Endothelial cell of umbilical vein (primary cell): ENCODE measurements around the gene MGAT4B. TPM values are rescaled to one million over a fixed set of nuclear protein-coding genes. Genes with fewer than 3 reads are reported as not detected.
A peak's percentile ranks its signal among the peaks of the same experiment; 100 is the strongest.

Experiments
- BruUV-seq: library from RNA; stranded (reverse); fragments of 400-500 nt; replicated peaks from 2 replicates; lab custom pipeline; 2021; lab: Mats Ljungman, UMichigan
- CTCF ChIA-PET: fragments of 300-600, 350-600 bp; sonication (Branson Sonifier 250); formaldehyde crosslinking; loops from one replicate; lab custom pipeline; 2021; ENCODE audit warnings: antibody characterized with exemption, inconsistent platforms; lab: Charles Lee
- POLR2A ChIA-PET: fragments of 300-600, 350-600 bp; sonication (Branson Sonifier 250); formaldehyde crosslinking; loops from one replicate; lab custom pipeline; 2021; ENCODE audit warnings: antibody characterized with exemption, inconsistent platforms; lab: Charles Lee
- DNase-seq: peaks from one replicate; pipeline ENCODE4 v3.0.0-alpha.2; 2011; ENCODE audit warnings: low read depth, low spot score
- FAIRE-seq: peaks from 2 replicates; lab custom pipeline; 2011; peaks lifted over from hg19 to GRCh38; lab: Jason Lieb, UNC
- H2AFZ ChIP-seq: 2 replicates; pipeline ENCODE4 v1.6.0; 2012; ENCODE audit warnings: low read depth, low read length, control low read depth, inconsistent platforms
- H3K27ac ChIP-seq: 2 replicates; pipeline ENCODE4 v1.5.1; 2011; ENCODE audit warnings: low read depth, mild to moderate bottlenecking, control low read depth, low read length, moderate library complexity; ENCODE audit not compliant: insufficient read depth
- H3K27me3 ChIP-seq, 2 experiments: 2 replicates each; pipeline versions ENCODE4 v1.6.0 to v1.6.1; 2011; ENCODE audit warnings: low read length in 2 of 2, mixed read lengths in 1 of 2; ENCODE audit not compliant: control insufficient read depth in 2 of 2, insufficient read depth in 2 of 2
- H3K36me3 ChIP-seq, 2 experiments: 2 replicates in 1 of 2; 3 replicates in 1 of 2; pipeline ENCODE4 v1.5.1; 2011; ENCODE audit warnings: low read length in 2 of 2, mild to moderate bottlenecking in 1 of 2, moderate library complexity in 1 of 2; ENCODE audit not compliant: control insufficient read depth in 2 of 2, insufficient read depth in 2 of 2; ENCODE audit errors: extremely low read depth in 1 of 2
- H3K4me1 ChIP-seq: 3 replicates; pipeline ENCODE4 v1.5.1; 2011; ENCODE audit warnings: mild to moderate bottlenecking, low read length; ENCODE audit not compliant: control insufficient read depth, insufficient read depth; ENCODE audit errors: extremely low read depth
- H3K4me2 ChIP-seq: 2 replicates; pipeline ENCODE4 v1.6.1; 2011; ENCODE audit warnings: low read length, control low read depth, mixed read lengths; ENCODE audit not compliant: insufficient read depth
- H3K4me3 ChIP-seq, 3 experiments: fragments of 200-600 bp in 1 of 3; sonication (generic), shearing (Covaris generic) in 1 of 3; replicated peaks in 1 of 3; 2 replicates each; pipeline ENCODE4 v1.5.1; 2011 to 2016; ENCODE audit warnings: control low read depth in 3 of 3, low read length in 3 of 3, mild to moderate bottlenecking in 2 of 3, inconsistent platforms in 1 of 3, low read depth in 1 of 3, moderate library complexity in 1 of 3; ENCODE audit not compliant: insufficient read depth in 1 of 3
- H3K79me2 ChIP-seq: 2 replicates; pipeline ENCODE4 v1.6.0; 2012; ENCODE audit warnings: low read length, inconsistent platforms; ENCODE audit not compliant: control insufficient read depth, insufficient read depth
- H3K9ac ChIP-seq: replicated peaks from 2 replicates; pipeline ENCODE3; 2011; ENCODE audit warnings: low read length, control low read depth; ENCODE audit not compliant: insufficient read depth; ENCODE audit errors: extremely low read depth
- H3K9me1 ChIP-seq: replicated peaks from 3 replicates; pipeline ENCODE4 v1.6.0; 2011; ENCODE audit warnings: mild to moderate bottlenecking, low read length; ENCODE audit not compliant: control insufficient read depth, insufficient read depth; ENCODE audit errors: extremely low read depth
- H3K9me3 ChIP-seq: replicated peaks from 2 replicates; pipeline ENCODE4 v1.5.1; 2012; ENCODE audit warnings: low read length, inconsistent platforms; ENCODE audit not compliant: control insufficient read depth, insufficient read depth
- H4K20me1 ChIP-seq: replicated peaks from 2 replicates; pipeline ENCODE3; 2011; ENCODE audit warnings: mild to moderate bottlenecking, low read length; ENCODE audit not compliant: control insufficient read depth, insufficient read depth; ENCODE audit errors: extremely low read depth
- EZH2 ChIP-seq: IDR thresholded peaks from 2 replicates; pipeline ENCODE4 v1.6.1; 2012; ENCODE audit warnings: borderline replicate concordance, low read depth, mild to moderate bottlenecking, moderate library complexity, low read length, inconsistent platforms; ENCODE audit not compliant: severe bottlenecking
- FOS ChIP-seq: IDR thresholded peaks from 2 replicates; pipeline ENCODE4 v1.6.1; 2011; ENCODE audit warnings: mild to moderate bottlenecking, low read length, moderate library complexity, borderline replicate concordance; ENCODE audit not compliant: insufficient read depth
- GATA2 ChIP-seq: IDR thresholded peaks from 2 replicates; pipeline ENCODE4 v1.7.0; 2011; ENCODE audit warnings: low read depth, mild to moderate bottlenecking, moderate library complexity, mixed read lengths, low read length; ENCODE audit not compliant: insufficient read length, insufficient read depth
- JUN ChIP-seq: IDR thresholded peaks from 2 replicates; pipeline ENCODE4 v1.6.1; 2011; ENCODE audit warnings: borderline replicate concordance, low read depth; ENCODE audit not compliant: insufficient read length, insufficient read depth
- MYC ChIP-seq: IDR thresholded peaks from one replicate; pipeline ENCODE4 v1.6.1; 2011; ENCODE audit warnings: mild to moderate bottlenecking, low read depth, low read length
- POLR2A ChIP-seq: IDR thresholded peaks from 2 replicates; pipeline ENCODE4 v1.6.1; 2012; ENCODE audit warnings: low read depth, mild to moderate bottlenecking, control low read depth, low read length
- POLR2AphosphoS5 ChIP-seq: IDR thresholded peaks from 2 replicates; pipeline ENCODE4 v1.6.1; 2012; ENCODE audit warnings: low read depth, mild to moderate bottlenecking, control low read depth, low read length, moderate library complexity; ENCODE audit not compliant: insufficient read depth
- dilution Hi-C: fragments of 300-500 bp; cut with MboI; formaldehyde crosslinking; loops from one replicate; pipeline ENCODE4 v1.15.0; 2019; ENCODE audit warnings: low sequenced_read_pairs; ENCODE audit not compliant: extremely low pct_ligation_motif_present
- intact Hi-C: fragments of 100-400 bp; cut with micrococcal nuclease; formaldehyde crosslinking; loops from one replicate; pipeline ENCODE4 v1.10.0; 2022
- polyA plus RNA-seq, 4 experiments: library from polyadenylated mRNA; depleted of rRNA in 3 of 4; stranded (reverse) in 3 of 4; unstranded in 1 of 4; fragments of >200 nt; gene quantifications; 2 replicates each; pipeline versions ENCODE4 v1.2.1 to v1.2.3, GENCODE V29; 2011 to 2012; ENCODE audit warnings: missing spikeins in 1 of 4
- total RNA-seq: library from RNA; stranded (reverse); gene quantifications from 2 replicates; pipeline ENCODE4 v1.2.3, GENCODE V29; 2021
- TF ChIP-seq, protein P1 (sequence below), 2 donors: IDR thresholded peaks; 1 replicate in 1 of 2; 2 replicates in 1 of 2; pipeline ENCODE4 v1.5.1; 2011; ENCODE audit warnings: low read length in 2 of 2, mild to moderate bottlenecking in 2 of 2, moderate library complexity in 2 of 2, control low read depth in 1 of 2, inconsistent platforms in 1 of 2, low read depth in 1 of 2; ENCODE audit not compliant: insufficient read depth in 1 of 2; ENCODE audit errors: extremely low read depth in 1 of 2
- TF ChIP-seq, protein P2 (sequence below): IDR thresholded peaks from 2 replicates; pipeline ENCODE4 v1.6.1; 2011; ENCODE audit not compliant: insufficient read depth, insufficient read length

MGAT4B gene
- total and polyA plus RNA-seq, 2 donors (not counting 3 experiments of a cell fraction or from before 2014, with no cell fraction given) = 243 TPM

DNA sequence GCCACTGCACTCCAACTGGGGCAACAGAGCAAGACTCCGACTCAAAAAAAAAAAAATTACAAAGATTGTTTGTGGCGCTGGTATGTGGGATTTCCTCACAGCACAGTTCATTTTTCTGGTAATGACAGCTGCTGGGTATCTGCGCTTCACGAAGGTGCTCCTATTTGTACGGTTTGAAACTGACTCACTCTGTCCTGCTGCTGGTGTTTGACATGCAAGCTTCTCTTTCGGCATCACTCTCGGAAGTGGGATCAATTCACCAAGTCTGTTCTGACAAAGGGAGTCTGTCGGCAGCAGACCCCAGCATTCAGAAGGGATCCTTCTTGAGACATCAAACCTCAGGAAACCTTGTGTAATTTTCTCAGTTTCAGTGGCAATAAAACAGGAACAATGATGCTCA is 47.7 kb downstream of the MGAT4B start:
- no peak overlapping the region for H3K27ac ChIP-seq
- H3K4me3 ChIP-seq = no peak overlapping the region
- intact Hi-C loops (no loop called here), dilution Hi-C loops (no loop called here)
- peaks cover 26% of the 10 kb centered on the region for H3K4me1 ChIP-seq
- H3K27me3 ChIP-seq = no peaks in the 10 kb centered on the region
- no peak overlapping the region for H2AFZ ChIP-seq
- POLR2A ChIA-PET = no interaction called here
- CTCF ChIA-PET = interaction anchor here (1.2 kb wide), 1 partner anchor 10 kb away, joined by 3 read pairs; no protein-coding TSS in a partner anchor
- FAIRE-seq = no peak
- no peaks in the 10 kb centered on the region for H3K36me3 ChIP-seq
- H3K9me3 ChIP-seq = no peaks in the 10 kb centered on the region
- H3K4me2 ChIP-seq = no peak overlapping the region
- no peaks in the 10 kb centered on the region for H3K9me1 ChIP-seq
- no peak for DNase-seq
- H4K20me1 ChIP-seq = peaks cover 2% of the 10 kb centered on the region
- peaks cover 59% of the 10 kb centered on the region for H3K79me2 ChIP-seq
- TF ChIP-seq, protein P1, sequence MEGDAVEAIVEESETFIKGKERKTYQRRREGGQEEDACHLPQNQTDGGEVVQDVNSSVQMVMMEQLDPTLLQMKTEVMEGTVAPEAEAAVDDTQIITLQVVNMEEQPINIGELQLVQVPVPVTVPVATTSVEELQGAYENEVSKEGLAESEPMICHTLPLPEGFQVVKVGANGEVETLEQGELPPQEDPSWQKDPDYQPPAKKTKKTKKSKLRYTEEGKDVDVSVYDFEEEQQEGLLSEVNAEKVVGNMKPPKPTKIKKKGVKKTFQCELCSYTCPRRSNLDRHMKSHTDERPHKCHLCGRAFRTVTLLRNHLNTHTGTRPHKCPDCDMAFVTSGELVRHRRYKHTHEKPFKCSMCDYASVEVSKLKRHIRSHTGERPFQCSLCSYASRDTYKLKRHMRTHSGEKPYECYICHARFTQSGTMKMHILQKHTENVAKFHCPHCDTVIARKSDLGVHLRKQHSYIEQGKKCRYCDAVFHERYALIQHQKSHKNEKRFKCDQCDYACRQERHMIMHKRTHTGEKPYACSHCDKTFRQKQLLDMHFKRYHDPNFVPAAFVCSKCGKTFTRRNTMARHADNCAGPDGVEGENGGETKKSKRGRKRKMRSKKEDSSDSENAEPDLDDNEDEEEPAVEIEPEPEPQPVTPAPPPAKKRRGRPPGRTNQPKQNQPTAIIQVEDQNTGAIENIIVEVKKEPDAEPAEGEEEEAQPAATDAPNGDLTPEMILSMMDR (IDR thresholded peaks at IDR 0.05; ENCODE audit: extremely low read depth in 1 of 2, insufficient read depth in 1 of 2, low read depth in 1 of 2, low read length in 2 of 2) = no peak
- TF ChIP-seq POLR2AphosphoS5 = no peak
- no TSS peak for BruUV-seq
- no peak overlapping the region for H3K9ac ChIP-seq

DNA sequence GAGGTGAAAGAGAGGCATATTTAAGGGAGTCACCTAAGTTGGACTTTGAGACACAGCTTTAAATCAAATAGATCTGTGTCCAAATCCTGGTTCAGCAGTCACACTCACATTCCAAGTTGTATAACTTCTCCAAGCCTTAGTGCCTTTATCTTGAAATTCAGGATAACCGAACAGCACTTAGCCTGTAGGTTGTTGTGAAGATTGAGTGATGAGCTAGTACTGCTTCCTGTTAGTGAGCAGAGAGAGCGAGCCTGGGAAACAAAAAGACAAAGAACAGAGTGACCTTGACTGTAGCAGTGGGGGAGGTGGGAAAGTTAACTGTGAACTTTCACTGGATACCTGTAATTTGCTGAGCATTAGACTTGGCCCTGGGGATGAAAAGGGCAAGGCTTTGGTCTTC is 51.6 kb downstream of the MGAT4B start:
- no peak overlapping the region for H3K9ac ChIP-seq
- FAIRE-seq (no peak), DNase-seq (peak; percentile 28)
- no peaks in the 10 kb centered on the region for H3K9me3 ChIP-seq
- CTCF ChIA-PET = interaction anchor here (0.7 to 2.3 kb wide), 4 partner anchors 9 to 47 kb away, joined by 3 to 15 read pairs (median 4); no protein-coding TSS in a partner anchor
- no peaks in the 10 kb centered on the region for H3K9me1 ChIP-seq
- H4K20me1 ChIP-seq = peaks cover 2% of the 10 kb centered on the region
- H3K79me2 ChIP-seq = peaks cover 66% of the 10 kb centered on the region
- BruUV-seq = no TSS peak
- intact Hi-C loops = no loop called here
- H3K4me2 ChIP-seq = no peak overlapping the region
- H3K27ac ChIP-seq = no peak overlapping the region
- POLR2A ChIA-PET = no interaction called here
- dilution Hi-C loops = no loop called here
- no peak overlapping the region for H2AFZ ChIP-seq
- no peaks in the 10 kb centered on the region for H3K27me3 ChIP-seq
- H3K4me3 ChIP-seq = no peak overlapping the region
- no peak for TF ChIP-seq POLR2AphosphoS5
- TF ChIP-seq EZH2 = no peak
- no peak for TF ChIP-seq MYC
- no peak for TF ChIP-seq POLR2A
- TF ChIP-seq, protein P2, sequence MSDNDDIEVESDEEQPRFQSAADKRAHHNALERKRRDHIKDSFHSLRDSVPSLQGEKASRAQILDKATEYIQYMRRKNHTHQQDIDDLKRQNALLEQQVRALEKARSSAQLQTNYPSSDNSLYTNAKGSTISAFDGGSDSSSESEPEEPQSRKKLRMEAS = no peak
- no peak for TF ChIP-seq FOS
- TF ChIP-seq JUN = no peak
- TF ChIP-seq, protein P1 (IDR thresholded peaks at IDR 0.05; ENCODE audit: extremely low read depth in 1 of 2, insufficient read depth in 1 of 2, low read depth in 1 of 2, low read length in 2 of 2) = no peak
- TF ChIP-seq GATA2 = no peak
- peaks cover 4% of the 10 kb centered on the region for H3K4me1 ChIP-seq
- H3K36me3 ChIP-seq = no peaks in the 10 kb centered on the region
